ENCODE results near the gene ATP6V1A. TPM values are rescaled to one million over a fixed set of nuclear protein-coding genes. Genes with fewer than 3 reads are reported as not detected.
A peak's percentile ranks its signal among the peaks of the same experiment; 100 is the strongest.

ATP6V1A gene
- total RNA-seq, 4 donors from 2014 or later, result 23.4 to 43.6 (median 28.7) TPM

- Histone ChIP-seq H3K4me1 (peaks cover 0 to 29% (median 7%) of the 10 kb centered on the region in 4 donors), H3K36me3 (no peaks in the 10 kb centered on the region), H3K9me3 (no peaks in the 10 kb centered on the region), H3K27me3 (no peaks in the 10 kb centered on the region), H3K4me3 (peak overlapping the region; percentile 75 to 88 (median 84)), H3K27ac (peak overlapping the region; percentile 94 to 97 (median 96))
- TF ChIP-seq CTCF (IDR thresholded peaks at IDR 0.05) (no peak), POLR2A (IDR thresholded peaks at IDR 0.05) (no peak)
- DNase-seq, result peak in 2 of 3 donors; percentile 51 to 52
These were observed 630 bp downstream of the ATP6V1A start for GRCh38 chr3:113747283-113748046.

GRCh38 chr3:113751141-113751540 lies 4.3 kb downstream of the ATP6V1A start:
- no peak for DNase-seq
- Histone ChIP-seq H3K27ac (no peak overlapping the region), H3K27me3 (no peaks in the 10 kb centered on the region), H3K36me3 (no peaks in the 10 kb centered on the region), H3K9me3 (no peaks in the 10 kb centered on the region), H3K4me3 (no peak overlapping the region), H3K4me1 (peaks cover 0 to 13% (median 2%) of the 10 kb centered on the region in 4 donors)
- TF ChIP-seq POLR2A (IDR thresholded peaks at IDR 0.05) (no peak), CTCF (IDR thresholded peaks at IDR 0.05) (no peak)

GRCh38 chr3:113753376-113753985 lies 6.6 kb downstream of the ATP6V1A start:
- Histone ChIP-seq H3K4me1 (peaks cover 0 to 7% (median 0%) of the 10 kb centered on the region in 4 donors), H3K27me3 (no peaks in the 10 kb centered on the region), H3K4me3 (no peak overlapping the region), H3K27ac (no peak overlapping the region), H3K36me3 (no peaks in the 10 kb centered on the region), H3K9me3 (no peaks in the 10 kb centered on the region)
- no peak for TF ChIP-seq POLR2A (IDR thresholded peaks at IDR 0.05)
- TF ChIP-seq CTCF (IDR thresholded peaks at IDR 0.05), result no peak
- no peak for DNase-seq

GRCh38 chr3:113754494-113755159 lies 7.8 kb downstream of the ATP6V1A start:
- Histone ChIP-seq H3K9me3 (no peaks in the 10 kb centered on the region), H3K4me1 (peaks cover 0 to 7% (median 0%) of the 10 kb centered on the region in 4 donors), H3K27ac (no peak overlapping the region), H3K4me3 (no peak overlapping the region), H3K36me3 (no peaks in the 10 kb centered on the region), H3K27me3 (no peaks in the 10 kb centered on the region)
- TF ChIP-seq CTCF (IDR thresholded peaks at IDR 0.05) (no peak), POLR2A (IDR thresholded peaks at IDR 0.05) (no peak)
- DNase-seq, result no peak

- DNase-seq, result no peak
- Histone ChIP-seq H3K27me3 (no peaks in the 10 kb centered on the region), H3K9me3 (no peaks in the 10 kb centered on the region), H3K27ac (no peak overlapping the region), H3K36me3 (no peaks in the 10 kb centered on the region), H3K4me1 (no peaks in the 10 kb centered on the region), H3K4me3 (no peak overlapping the region)
- TF ChIP-seq POLR2A (IDR thresholded peaks at IDR 0.05) (no peak), CTCF (IDR thresholded peaks at IDR 0.05) (no peak)
These were observed 11.7 kb downstream of the ATP6V1A start for GRCh38 chr3:113758389-113759024.

Data from Peyer's patch (tissue), 4 donors.